Measurements from ENCODE around the gene MEST. TPM values are rescaled to one million over a fixed set of nuclear protein-coding genes. Genes with fewer than 3 reads are reported as not detected.
"Not testable (repeated sequence)": the region's sequence is repeated elsewhere in the genome, so short reads cannot be mapped to it uniquely, and the experiment has no call there.

The MEST gene
- total RNA-seq, 2 experiments from 2014 or later, result 6.8 to 9.2 TPM

DNA sequence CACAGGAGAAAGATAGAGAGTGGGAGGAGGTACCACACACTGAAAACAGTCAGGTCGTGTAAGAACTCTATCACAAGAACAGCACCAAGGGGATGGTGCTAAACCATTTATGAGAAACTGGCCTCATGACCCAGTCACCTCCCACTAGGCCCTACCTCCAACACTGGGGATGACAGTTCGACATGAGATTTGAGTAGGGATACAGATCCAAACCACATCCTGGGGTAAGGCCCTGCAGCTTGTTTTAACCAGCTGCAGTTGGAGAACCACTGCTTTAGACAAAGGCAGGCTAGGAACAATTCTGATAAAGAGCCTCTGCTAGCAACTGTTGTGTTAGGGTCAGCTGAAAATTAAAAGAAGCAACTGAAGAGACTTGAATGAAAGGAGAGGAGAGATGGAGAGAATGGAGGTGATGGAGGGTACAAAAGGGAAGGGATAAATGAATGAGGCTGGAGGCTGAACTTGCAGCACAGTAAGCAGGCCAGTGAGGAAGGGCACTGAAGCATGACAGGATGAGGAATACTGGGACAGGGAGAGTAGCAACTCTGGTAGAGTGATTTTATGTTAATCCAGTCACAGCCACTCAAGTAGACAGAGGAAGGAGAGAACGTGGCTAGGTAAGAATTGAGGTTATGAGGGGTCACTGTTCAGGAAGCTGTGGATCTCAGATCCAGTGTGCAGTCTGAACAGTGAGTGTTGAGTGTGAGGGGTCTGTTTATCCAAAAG, 23.6 kb downstream of the MEST start:
- TF ChIP-seq, protein P1, sequence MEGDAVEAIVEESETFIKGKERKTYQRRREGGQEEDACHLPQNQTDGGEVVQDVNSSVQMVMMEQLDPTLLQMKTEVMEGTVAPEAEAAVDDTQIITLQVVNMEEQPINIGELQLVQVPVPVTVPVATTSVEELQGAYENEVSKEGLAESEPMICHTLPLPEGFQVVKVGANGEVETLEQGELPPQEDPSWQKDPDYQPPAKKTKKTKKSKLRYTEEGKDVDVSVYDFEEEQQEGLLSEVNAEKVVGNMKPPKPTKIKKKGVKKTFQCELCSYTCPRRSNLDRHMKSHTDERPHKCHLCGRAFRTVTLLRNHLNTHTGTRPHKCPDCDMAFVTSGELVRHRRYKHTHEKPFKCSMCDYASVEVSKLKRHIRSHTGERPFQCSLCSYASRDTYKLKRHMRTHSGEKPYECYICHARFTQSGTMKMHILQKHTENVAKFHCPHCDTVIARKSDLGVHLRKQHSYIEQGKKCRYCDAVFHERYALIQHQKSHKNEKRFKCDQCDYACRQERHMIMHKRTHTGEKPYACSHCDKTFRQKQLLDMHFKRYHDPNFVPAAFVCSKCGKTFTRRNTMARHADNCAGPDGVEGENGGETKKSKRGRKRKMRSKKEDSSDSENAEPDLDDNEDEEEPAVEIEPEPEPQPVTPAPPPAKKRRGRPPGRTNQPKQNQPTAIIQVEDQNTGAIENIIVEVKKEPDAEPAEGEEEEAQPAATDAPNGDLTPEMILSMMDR (IDR thresholded peaks at IDR 0.05), result no peak
- intact Hi-C loops (cut with micrococcal nuclease), result no loop called here
- ATAC-seq (no peak), DNase-seq (no peak)
- H3K36me3 Mint-ChIP-seq (ENCODE audit: low read depth), result no peaks in the 10 kb centered on the region
- no peaks in the 10 kb centered on the region for H3K27me3 Mint-ChIP-seq
- H3K4me3 Mint-ChIP-seq, result no peak overlapping the region
- H3K4me1 Mint-ChIP-seq (ENCODE audit: low read depth), result no peaks in the 10 kb centered on the region
- ChIA-PET POLR2A (no interaction called here), CTCF (no interaction called here)
- no peaks in the 10 kb centered on the region for H3K9me3 Mint-ChIP-seq
- no peak overlapping the region for H3K27ac Mint-ChIP-seq

DNA sequence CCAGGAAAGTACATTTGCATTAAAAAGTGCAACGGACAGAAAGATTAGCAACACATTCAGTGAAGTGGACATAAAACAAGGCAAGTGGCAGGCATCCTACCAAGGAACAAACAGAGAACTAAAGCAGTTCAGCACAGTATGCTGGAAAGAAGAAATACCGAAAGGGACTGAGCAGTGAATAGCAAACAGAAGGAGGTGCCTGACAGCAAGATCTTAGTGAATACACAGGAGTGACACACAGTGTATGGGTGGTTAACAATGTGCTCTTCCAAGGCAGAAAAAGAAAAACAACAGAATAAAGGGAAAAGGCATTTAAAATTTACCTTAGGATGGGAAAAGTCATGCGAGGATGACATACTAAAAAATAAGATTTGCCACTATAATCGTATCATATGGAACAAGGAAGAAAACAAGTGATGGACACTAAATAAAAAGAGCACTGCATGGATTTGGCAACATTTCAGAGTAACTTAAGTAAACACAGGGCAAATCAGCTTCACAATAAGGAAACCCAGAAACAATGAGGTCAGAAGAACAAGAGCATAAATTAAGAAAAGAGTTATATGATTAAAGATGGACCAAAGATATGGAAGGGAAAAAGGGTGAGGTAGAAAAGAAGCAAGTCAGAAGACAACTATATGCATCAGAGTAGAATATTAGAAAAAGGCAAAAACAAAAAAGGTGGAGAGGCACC, 29.5 kb downstream of the MEST start:
- Mint-ChIP-seq H3K36me3 (ENCODE audit: low read depth) (no peaks in the 10 kb centered on the region), H3K27me3 (no peaks in the 10 kb centered on the region), H3K4me3 (no peak overlapping the region), H3K9me3 (no peaks in the 10 kb centered on the region), H3K27ac (no peak overlapping the region), H3K4me1 (ENCODE audit: low read depth) (no peaks in the 10 kb centered on the region)
- no peak for ATAC-seq
- TF ChIP-seq, protein P1 (IDR thresholded peaks at IDR 0.05), result no peak
- ChIA-PET CTCF (no interaction called here), POLR2A (no interaction called here)
- intact Hi-C loops (cut with micrococcal nuclease), result no loop called here
- DNase-seq, result no peak

DNA sequence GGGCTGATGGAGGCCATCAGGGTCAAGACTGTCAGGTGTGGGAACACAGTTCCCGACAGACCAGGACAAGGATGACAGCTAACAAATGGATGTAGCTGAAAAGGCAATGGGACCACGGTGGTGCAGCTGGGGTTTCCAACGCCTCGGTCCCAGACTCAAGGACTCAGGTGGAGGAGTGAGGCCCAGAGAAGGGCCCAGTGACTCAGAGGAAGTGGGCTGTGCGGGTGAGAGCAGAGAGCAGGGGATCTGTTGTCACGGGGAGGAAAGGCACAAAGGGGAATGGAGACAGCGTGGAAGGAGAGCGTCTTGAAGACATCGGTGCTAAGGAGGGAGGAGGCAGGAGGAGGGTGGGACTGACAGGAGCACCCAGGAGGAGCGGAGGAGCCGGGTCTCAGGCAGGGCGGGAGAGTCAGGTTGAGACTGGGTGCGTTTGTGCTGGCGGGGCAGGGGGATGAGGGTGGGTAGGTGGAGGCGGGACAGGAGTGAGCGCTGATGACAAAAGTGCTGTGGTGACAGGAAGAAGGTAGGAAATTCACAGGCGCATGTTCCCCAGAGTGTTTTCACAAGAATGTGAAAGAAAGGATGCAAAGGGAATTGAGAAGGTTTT, 31.7 kb downstream of the MEST start:
- intact Hi-C loops (cut with micrococcal nuclease); H3K27me3 Mint-ChIP-seq; H3K27ac Mint-ChIP-seq; H3K4me1 Mint-ChIP-seq (ENCODE audit: low read depth); H3K36me3 Mint-ChIP-seq (ENCODE audit: low read depth); POLR2A ChIA-PET; H3K4me3 Mint-ChIP-seq; H3K9me3 Mint-ChIP-seq; DNase-seq; CTCF ChIA-PET: not testable (repeated sequence)
- ATAC-seq, result peak; percentile 68

DNA sequence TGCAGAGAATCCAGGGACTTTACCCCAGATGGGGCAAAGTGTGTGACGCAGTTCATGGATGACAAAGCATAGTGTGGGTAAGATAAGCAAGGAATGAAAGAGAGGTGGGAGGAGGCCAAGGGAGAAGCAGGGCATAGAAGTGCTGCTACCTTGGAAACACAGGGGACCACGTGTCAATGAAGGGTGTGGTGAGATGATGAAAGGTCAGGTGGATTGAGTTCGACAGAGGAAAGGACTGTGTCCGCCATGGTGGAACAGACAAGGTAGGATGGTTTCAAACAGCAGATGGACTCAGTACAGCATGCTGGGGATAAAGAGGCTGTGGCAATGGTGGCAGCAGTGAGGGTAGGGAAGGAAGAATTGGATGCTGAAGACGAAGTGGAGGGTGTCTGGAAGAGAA, 32.7 kb downstream of the MEST start:
- ATAC-seq, result no peak
- ChIA-PET POLR2A (no interaction called here), CTCF (no interaction called here)
- H3K36me3 Mint-ChIP-seq (ENCODE audit: low read depth), result no peaks in the 10 kb centered on the region
- no peak for DNase-seq
- H3K4me1 Mint-ChIP-seq (ENCODE audit: low read depth), result no peaks in the 10 kb centered on the region
- no peaks in the 10 kb centered on the region for H3K9me3 Mint-ChIP-seq
- H3K4me3 Mint-ChIP-seq, result no peak overlapping the region
- TF ChIP-seq, protein P1 (IDR thresholded peaks at IDR 0.05), result no peak
- no peak overlapping the region for H3K27ac Mint-ChIP-seq
- intact Hi-C loops (cut with micrococcal nuclease), result no loop called here
- no peaks in the 10 kb centered on the region for H3K27me3 Mint-ChIP-seq

DNA sequence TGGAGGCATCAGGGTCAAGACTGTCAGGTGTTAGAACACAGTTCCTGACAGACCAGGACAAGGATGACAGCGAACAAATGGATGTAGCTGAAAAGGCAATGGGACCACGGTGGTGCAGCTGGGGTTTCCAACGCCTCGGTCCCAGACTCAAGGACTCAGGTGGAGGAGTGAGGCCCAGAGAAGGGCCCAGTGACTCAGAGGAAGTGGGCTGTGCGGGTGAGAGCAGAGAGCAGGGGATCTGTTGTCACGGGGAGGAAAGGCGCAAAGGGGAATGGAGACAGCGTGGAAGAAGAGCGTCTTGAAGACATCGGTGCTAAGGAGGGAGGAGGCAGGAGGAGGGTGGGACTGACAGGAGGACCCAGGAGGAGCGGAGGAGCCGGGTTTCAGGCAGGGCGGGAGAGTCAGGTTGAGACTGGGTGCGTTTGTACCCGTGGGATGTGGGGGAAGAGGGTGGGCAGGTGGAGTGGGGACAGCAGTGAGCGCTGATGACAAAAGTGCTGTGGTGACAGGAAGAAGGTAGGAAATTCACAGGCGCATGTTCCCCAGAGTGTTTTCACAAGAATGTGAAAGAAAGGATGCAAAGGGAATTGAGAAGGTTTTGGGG, 36.0 kb downstream of the MEST start:
- ATAC-seq, result peak; percentile 78
- not testable (repeated sequence) for H3K27me3 Mint-ChIP-seq, DNase-seq

More for the DNA sequence above, 36.0 kb downstream of the MEST start:
- H3K4me1 Mint-ChIP-seq (ENCODE audit: low read depth); POLR2A ChIA-PET; CTCF ChIA-PET; H3K4me3 Mint-ChIP-seq; H3K36me3 Mint-ChIP-seq (ENCODE audit: low read depth); intact Hi-C loops (cut with micrococcal nuclease); H3K9me3 Mint-ChIP-seq: not testable (repeated sequence)
- H3K27ac Mint-ChIP-seq, result peak overlapping the region; percentile 51
